ENCODE results near the gene SLIT1.

The SLIT1 gene

DNA sequence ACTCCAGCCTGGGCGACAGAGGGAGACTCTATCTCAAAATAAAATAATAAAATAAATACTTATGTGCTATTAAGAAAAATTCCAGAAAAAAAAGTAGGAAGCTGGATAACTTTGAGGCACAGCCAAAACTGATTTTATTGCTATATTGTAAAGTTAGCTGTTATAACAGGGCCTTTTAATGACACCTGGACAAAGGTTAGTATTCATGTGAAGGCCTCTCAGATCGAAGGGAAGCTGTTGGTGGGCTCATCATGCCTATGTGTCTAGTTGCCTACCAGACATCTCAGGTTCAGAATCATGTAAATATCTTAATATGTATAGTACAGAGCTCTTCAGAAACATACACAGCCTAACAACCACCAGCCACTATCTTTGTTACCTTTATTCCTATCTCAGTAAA lies 210.6 kb downstream of the SLIT1 start:
- DNase-seq (ENCODE audit: low spot score): no peak
- no peak for TF ChIP-seq CTCF (IDR thresholded peaks at IDR 0.05; ENCODE audit: extremely low read depth, missing control alignments)

DNA sequence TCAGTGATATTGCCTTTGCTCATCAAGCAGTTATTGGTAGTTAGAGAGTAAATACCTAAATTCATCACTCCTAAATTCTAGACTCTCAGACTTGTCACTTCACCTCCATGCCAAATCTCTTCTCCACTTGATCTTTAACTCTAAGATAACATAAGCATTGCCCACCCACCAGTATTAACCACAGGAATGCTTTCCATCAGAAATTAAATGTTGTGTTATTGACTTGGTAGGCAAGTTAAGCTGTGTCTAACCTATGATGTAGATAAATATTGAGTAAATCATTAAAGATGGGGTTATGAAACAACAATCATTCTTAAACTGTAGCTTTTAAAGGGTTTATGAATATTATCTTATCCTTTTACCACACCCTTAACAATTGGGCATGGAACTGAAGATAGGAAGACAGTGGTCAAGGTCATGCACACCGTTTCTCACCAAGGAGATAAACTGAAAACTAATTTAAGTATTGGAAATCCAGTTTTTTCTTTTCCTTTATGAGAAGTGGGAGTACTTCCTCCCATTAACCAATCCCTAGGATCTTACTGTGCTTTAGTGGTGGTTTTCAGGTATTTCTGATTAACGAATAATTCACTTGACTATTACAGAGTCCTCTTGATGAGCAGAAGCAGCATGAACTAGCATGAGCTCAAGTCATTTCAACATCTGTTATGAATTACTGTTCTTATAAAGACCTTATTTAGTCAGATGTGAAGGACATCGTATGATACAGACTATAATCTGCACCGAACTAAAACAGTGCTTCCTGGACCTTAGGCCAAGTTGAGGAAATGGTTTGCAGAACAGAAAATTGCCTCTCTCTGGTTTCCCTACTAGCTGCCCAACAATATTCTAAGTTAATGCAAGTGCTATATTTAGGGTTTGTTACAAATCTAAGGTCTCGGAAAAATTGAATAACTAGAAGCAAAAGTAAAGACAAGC lies 211.7 kb downstream of the SLIT1 start:
- TF ChIP-seq CTCF (IDR thresholded peaks at IDR 0.05; ENCODE audit: extremely low read depth, missing control alignments): no peak

DNA sequence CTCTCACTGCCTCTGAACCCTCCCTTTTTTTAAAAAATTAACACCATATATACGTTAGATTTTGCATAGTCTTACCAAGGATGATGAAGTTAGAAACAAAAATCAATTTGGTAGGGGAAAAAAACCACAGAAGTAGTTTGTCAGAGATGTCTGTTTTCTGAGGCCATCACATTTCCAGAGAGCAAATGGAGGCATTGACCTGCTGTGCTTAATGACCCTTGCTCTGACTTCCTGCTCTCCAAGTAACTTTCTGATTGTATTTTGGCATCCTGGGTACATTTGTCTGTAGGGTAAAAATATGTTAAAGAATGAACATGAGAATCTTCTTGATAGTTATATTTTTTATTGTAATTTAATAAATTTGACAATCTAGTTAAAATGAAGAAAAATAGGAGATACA lies 213.5 kb downstream of the SLIT1 start:
- no peak for TF ChIP-seq CTCF (IDR thresholded peaks at IDR 0.05; ENCODE audit: extremely low read depth, missing control alignments)
- DNase-seq (ENCODE audit: low spot score): no peak

More for the DNA sequence above, 211.7 kb downstream of the SLIT1 start:
- DNase-seq (ENCODE audit: low spot score): no peak

DNA sequence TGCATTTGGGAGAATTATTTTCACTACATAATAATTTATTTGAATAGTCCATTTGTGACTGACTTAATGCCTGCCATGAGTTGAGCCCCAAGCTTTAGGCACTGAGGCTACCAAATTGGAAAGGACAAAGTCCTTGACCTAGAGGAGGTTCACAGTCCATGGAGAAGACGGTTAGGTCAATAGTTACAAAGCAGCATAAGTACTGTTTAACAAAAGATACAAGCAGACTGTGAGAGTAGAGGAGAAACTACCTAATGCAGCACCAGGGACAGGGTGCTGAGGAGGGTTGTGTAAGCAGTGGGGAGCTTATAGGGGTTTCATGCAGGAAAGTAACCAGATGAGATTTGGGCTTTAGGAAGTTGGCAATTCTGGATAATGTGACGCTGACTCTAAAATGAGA lies 214.4 kb downstream of the SLIT1 start:
- DNase-seq (ENCODE audit: low spot score): no peak

GRCh38 chr10:96968682-96969423 lies 216.9 kb downstream of the SLIT1 start:
- DNase-seq (ENCODE audit: low spot score): no peak

More for the DNA sequence above, 214.4 kb downstream of the SLIT1 start:
- no peak for TF ChIP-seq CTCF (IDR thresholded peaks at IDR 0.05; ENCODE audit: extremely low read depth, missing control alignments)

DNA sequence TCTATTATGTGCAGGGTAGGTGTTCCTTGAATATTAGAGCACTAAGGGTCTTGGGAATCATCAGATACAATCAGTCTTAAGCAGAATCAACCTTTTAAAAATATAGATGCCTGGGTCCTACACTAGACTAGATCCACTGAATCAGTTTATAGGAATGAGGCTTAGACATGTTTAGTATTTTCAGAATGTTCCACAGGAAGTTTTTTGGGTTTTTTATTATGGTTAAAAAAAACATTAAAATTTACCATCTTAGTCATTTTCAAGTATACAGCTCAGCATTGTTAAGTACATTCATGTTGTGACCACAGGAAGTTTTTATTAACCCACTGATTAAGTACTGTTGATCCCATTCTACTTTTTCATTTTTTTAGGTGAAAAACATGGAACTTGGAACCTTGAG lies 217.9 kb downstream of the SLIT1 start:
- TF ChIP-seq CTCF (IDR thresholded peaks at IDR 0.05; ENCODE audit: extremely low read depth, missing control alignments): no peak
- DNase-seq (ENCODE audit: low spot score): no peak

More at GRCh38 chr10:96968682-96969423, 216.9 kb downstream of the SLIT1 start:
- no peak for TF ChIP-seq CTCF (IDR thresholded peaks at IDR 0.05; ENCODE audit: extremely low read depth, missing control alignments)

DNA sequence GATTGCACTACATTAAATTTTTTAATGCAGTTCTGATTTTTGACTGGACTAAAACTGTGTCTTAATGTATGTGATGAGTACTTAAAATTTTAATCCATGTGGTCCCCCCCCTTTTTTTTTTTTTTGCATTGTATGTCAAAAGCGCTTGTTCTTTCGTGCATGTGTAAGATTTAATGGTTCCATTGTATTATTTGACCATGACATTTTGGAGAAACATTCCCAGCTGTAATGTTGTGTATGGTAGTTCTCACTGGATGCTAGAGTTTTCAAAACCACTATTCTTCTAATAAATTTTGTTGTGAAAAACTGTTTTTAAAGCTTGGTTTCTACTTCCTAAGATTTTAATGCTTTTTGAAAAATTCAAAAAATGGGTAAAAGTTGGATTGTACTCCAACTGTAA lies 221.6 kb downstream of the SLIT1 start:
- no peak for TF ChIP-seq CTCF (IDR thresholded peaks at IDR 0.05; ENCODE audit: extremely low read depth, missing control alignments)
- no peak for DNase-seq (ENCODE audit: low spot score)
